ENCODE data around the gene ACTR1B. TPM values are rescaled to one million over a fixed set of nuclear protein-coding genes. Genes with fewer than 3 reads are reported as not detected.

Gene ACTR1B
- polyA plus RNA-seq, 1 of the 3 experiments (the other 2 are of a cell fraction) = 51.5 TPM

DNA sequence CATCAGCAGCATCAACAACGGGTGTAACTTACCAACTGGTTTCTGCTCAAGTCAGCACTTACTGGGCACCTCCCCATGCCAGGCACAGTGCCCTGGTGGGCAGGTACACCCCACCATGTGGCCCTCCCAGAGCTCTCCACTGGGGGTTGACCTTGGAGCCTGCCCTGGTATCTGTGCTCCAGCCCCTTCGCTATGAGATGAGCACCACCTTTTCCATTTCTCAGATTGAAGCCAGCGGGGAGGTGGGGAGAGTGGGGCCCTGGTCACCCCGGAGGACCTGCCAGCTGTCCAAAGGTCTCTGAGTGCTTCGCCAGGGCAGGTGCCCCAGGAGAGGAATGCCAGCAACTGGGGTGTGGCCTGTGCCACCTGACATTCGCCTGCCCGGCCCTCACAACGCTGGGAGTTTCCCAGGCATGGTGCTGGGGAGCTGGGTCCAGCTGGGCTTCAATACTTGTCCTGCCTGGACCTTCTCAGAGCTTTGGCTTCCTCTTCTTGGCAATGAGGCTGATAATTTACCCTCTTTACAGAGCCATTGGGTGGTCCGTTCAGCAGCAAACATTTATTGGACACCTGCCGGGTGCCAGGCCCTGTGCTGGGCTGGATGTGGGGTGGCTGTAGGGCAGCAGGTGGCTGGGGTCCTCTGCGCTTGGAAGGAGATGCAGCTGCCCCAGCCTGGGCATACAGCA, 43.7 kb upstream of the ACTR1B start:
- Histone ChIP-seq H3K9ac (no peak overlapping the region), H3K9me2 (no peaks in the 10 kb centered on the region), H3K36me3 (replicated peaks in 1 of 2; ENCODE audit: control insufficient read depth in 1 of 2, insufficient read depth in 2 of 2, low read length in 1 of 2) (no peaks in the 10 kb centered on the region), H2AFZ (ENCODE audit: low read depth) (no peak overlapping the region), H3K27ac (ENCODE audit: low read depth in 2 of 2, low read length in 1 of 2) (no peak overlapping the region), H3K4me3 (ENCODE audit: low read depth in 2 of 2, low read length in 1 of 2) (no peak overlapping the region), H3F3A (replicated peaks; ENCODE audit: insufficient read depth) (no peaks in the 10 kb centered on the region), H4K20me1 (ENCODE audit: insufficient read depth) (no peaks in the 10 kb centered on the region), H3K27me3 (ENCODE audit: insufficient read depth) (no peaks in the 10 kb centered on the region), H3K79me2 (ENCODE audit: insufficient read depth) (no peaks in the 10 kb centered on the region), H3K4me1 (ENCODE audit: control insufficient read depth in 1 of 2, insufficient read depth in 2 of 2, low read depth in 1 of 2, low read length in 1 of 2) (peaks cover 0 to 5% of the 10 kb centered on the region in 2 experiments; a peak in 1 of 4 replicates), H3K4me2 (no peak overlapping the region), H3K9me3 (no peaks in the 10 kb centered on the region)
- WGBS (ENCODE audit: low lambda C conversion rate) = 69% methylated on average over 7 of the region's 11 CpGs
- CTCF ChIA-PET = interaction anchor here (1.0 to 8.1 kb wide), 4 partner anchors 9 to 677 kb away, joined by 5 to 90 read pairs (median 9); no protein-coding TSS in a partner anchor
- TF ChIP-seq CHD2 (IDR thresholded peaks at IDR 0.05; ENCODE audit: low read length, partially characterized antibody) = no peak
- TF ChIP-seq, protein P1, sequence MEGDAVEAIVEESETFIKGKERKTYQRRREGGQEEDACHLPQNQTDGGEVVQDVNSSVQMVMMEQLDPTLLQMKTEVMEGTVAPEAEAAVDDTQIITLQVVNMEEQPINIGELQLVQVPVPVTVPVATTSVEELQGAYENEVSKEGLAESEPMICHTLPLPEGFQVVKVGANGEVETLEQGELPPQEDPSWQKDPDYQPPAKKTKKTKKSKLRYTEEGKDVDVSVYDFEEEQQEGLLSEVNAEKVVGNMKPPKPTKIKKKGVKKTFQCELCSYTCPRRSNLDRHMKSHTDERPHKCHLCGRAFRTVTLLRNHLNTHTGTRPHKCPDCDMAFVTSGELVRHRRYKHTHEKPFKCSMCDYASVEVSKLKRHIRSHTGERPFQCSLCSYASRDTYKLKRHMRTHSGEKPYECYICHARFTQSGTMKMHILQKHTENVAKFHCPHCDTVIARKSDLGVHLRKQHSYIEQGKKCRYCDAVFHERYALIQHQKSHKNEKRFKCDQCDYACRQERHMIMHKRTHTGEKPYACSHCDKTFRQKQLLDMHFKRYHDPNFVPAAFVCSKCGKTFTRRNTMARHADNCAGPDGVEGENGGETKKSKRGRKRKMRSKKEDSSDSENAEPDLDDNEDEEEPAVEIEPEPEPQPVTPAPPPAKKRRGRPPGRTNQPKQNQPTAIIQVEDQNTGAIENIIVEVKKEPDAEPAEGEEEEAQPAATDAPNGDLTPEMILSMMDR (IDR thresholded peaks at IDR 0.05) = no peak
- TF ChIP-seq POLR2AphosphoS5 (IDR thresholded peaks at IDR 0.05; ENCODE audit: low read depth, low read length) = no peak
- TF ChIP-seq TAF1 (IDR thresholded peaks at IDR 0.05; ENCODE audit: borderline replicate concordance, low read depth, low read length) = no peak
- TF ChIP-seq, protein P2, sequence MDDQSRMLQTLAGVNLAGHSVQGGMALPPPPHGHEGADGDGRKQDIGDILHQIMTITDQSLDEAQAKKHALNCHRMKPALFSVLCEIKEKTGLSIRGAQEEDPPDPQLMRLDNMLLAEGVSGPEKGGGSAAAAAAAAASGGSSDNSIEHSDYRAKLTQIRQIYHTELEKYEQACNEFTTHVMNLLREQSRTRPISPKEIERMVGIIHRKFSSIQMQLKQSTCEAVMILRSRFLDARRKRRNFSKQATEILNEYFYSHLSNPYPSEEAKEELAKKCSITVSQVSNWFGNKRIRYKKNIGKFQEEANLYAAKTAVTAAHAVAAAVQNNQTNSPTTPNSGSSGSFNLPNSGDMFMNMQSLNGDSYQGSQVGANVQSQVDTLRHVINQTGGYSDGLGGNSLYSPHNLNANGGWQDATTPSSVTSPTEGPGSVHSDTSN (IDR thresholded peaks at IDR 0.05) = no peak
- no peak for TF ChIP-seq TEAD4 (IDR thresholded peaks at IDR 0.05; ENCODE audit: borderline replicate concordance, insufficient read depth)
- TF ChIP-seq JUND (IDR thresholded peaks at IDR 0.05) = no peak
- TF ChIP-seq, protein P3, sequence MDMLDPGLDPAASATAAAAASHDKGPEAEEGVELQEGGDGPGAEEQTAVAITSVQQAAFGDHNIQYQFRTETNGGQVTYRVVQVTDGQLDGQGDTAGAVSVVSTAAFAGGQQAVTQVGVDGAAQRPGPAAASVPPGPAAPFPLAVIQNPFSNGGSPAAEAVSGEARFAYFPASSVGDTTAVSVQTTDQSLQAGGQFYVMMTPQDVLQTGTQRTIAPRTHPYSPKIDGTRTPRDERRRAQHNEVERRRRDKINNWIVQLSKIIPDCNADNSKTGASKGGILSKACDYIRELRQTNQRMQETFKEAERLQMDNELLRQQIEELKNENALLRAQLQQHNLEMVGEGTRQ (IDR thresholded peaks at IDR 0.05; ENCODE audit: borderline replicate concordance, low read depth, low read length) = no peak
- TF ChIP-seq GATA2 (CRISPR knock-in tag; IDR thresholded peaks at IDR 0.05) = no peak
- no peak for TF ChIP-seq EZH2phosphoT487 (IDR thresholded peaks at IDR 0.05; ENCODE audit: borderline replicate concordance, low read depth)
- no peak for TF ChIP-seq FOSL2 (IDR thresholded peaks at IDR 0.05; ENCODE audit: borderline replicate concordance, low read depth)
- no peak for TF ChIP-seq SIN3A (IDR thresholded peaks at IDR 0.05; ENCODE audit: borderline replicate concordance, low read depth, low read length)
- no peak for TF ChIP-seq SMC3 (IDR thresholded peaks at IDR 0.05; ENCODE audit: low read depth, low read length)
- TF ChIP-seq MXI1 (IDR thresholded peaks at IDR 0.05; ENCODE audit: low read depth, low read length) = no peak
- TF ChIP-seq, protein P4, sequence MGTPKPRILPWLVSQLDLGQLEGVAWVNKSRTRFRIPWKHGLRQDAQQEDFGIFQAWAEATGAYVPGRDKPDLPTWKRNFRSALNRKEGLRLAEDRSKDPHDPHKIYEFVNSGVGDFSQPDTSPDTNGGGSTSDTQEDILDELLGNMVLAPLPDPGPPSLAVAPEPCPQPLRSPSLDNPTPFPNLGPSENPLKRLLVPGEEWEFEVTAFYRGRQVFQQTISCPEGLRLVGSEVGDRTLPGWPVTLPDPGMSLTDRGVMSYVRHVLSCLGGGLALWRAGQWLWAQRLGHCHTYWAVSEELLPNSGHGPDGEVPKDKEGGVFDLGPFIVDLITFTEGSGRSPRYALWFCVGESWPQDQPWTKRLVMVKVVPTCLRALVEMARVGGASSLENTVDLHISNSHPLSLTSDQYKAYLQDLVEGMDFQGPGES (IDR thresholded peaks at IDR 0.05; ENCODE audit: low read depth, low read length) = no peak
- TF ChIP-seq, protein P5, sequence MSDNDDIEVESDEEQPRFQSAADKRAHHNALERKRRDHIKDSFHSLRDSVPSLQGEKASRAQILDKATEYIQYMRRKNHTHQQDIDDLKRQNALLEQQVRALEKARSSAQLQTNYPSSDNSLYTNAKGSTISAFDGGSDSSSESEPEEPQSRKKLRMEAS (IDR thresholded peaks at IDR 0.05; ENCODE audit: low read depth) = no peak
- DNase-seq = no peak
- POLR2A ChIA-PET = no interaction called here
